Pancreas (tissue), 10 donors: Measurements from ENCODE around the gene CEACAM4. TPM values are rescaled to one million over a fixed set of nuclear protein-coding genes. Genes with fewer than 3 reads are reported as not detected.
A peak's percentile ranks its signal among the peaks of the same experiment; 100 is the strongest.

Experiments used
- ATAC-seq, 4 donors: fragments of 200-7000 bp; cut with Tn5 transposase; one replicate each; pipeline versions ENCODE4 v1.8.0 to v1.9.1; 2020; ENCODE audit warnings: mild to moderate bottlenecking in 4 of 4, moderate library complexity in 4 of 4
- DNase-seq, 6 donors: peaks; one replicate each; pipeline ENCODE4 v3.0.0-alpha.2; 2020
- FAIRE-seq: peaks from 2 replicates; lab custom pipeline; 2012; peaks lifted over from hg19 to GRCh38; lab: Jason Lieb, UNC
- H3K27ac ChIP-seq, 4 donors: fragments of 200-600 bp; sonication (generic); 1 replicate in 3 of 4; 2 replicates in 1 of 4; pipeline versions ENCODE4 v1.5.0 to v1.8.0; 2020
- H3K27me3 ChIP-seq, 4 donors: fragments of 200-600 bp; one replicate each; pipeline ENCODE4 v1.8.0; 2021
- H3K36me3 ChIP-seq, 3 donors: fragments of 200-600 bp; sonication (generic) in 1 of 3; one replicate each; pipeline versions ENCODE4 v1.5.0 to v1.8.0; 2020 to 2021
- H3K4me1 ChIP-seq, 3 donors: fragments of 200-600 bp; one replicate each; pipeline ENCODE4 v1.8.0; 2021
- H3K4me3 ChIP-seq, 4 donors: fragments of 200-600 bp; sonication (generic) in 2 of 4; one replicate each; pipeline versions ENCODE4 v1.5.0 to v1.8.0; 2020 to 2021
- H3K9me3 ChIP-seq, 4 donors: fragments of 200-600 bp; one replicate each; pipeline ENCODE4 v1.8.0; 2021
- WGBS, 2 donors: extraction: QIAGEN DNeasy Blood & Tissue Kit; methylation state at CpG; one replicate each; pipeline ENCODE4 v1.1.7; 2013; 5-methylcytosine and 5-hydroxymethylcytosine counted together
- intact Hi-C, 3 donors: fragments of 100-400 bp; cut with DNase I; formaldehyde crosslinking; loops; one replicate each; pipeline versions ENCODE4 v1.11.1 to v1.14.2; 2022
- polyA plus RNA-seq, 2 donors: library from polyadenylated mRNA; stranded (reverse); fragments of 200-250 nt; gene quantifications; one replicate each; pipeline ENCODE4 v1.2.3, GENCODE V29; 2013
- total RNA-seq, 6 donors: library from RNA; stranded (reverse); fragmentation: NEBNext Ultra II Directional in 4 of 6; extraction: Animal tissue kit (Norgen Biotek cat#: 25700) in 4 of 6; gene quantifications; one replicate each; pipeline versions ENCODE4 v1.2.1 to v1.2.4, GENCODE V29; 2021 to 2023
- TF ChIP-seq, protein P1 (sequence below), 4 donors: fragments of 200-600 bp; sonication (generic) in 3 of 4; IDR thresholded peaks; one replicate each; pipeline versions ENCODE4 v1.5.0 to v1.8.0; 2021; ENCODE audit warnings: antibody characterized with exemption in 4 of 4
- donor health status: healthy with polysubstance abuse.
- donor health status: DM: no; HTN: no; CAD: no; lungs with moderate emphysema.
- donor health status: DM: no; HTN: no; CAD: no.
- donor health status: control.
- donor health status: control.
- donor health status: Bipolar disorder and iron deficiency.
- donor health status: DM: yes; HTN: yes; CAD: no.
- donor health status: DM: no; HTN: no; CAD: no.
- donor health status: DM: no; HTN: no; CAD: no.
- donor health status: DM: yes; HTN: yes; CAD: no.

CEACAM4 gene
- total and polyA plus RNA-seq, 8 donors, result 0.30 to 1.1 (median 0.54) TPM

DNA sequence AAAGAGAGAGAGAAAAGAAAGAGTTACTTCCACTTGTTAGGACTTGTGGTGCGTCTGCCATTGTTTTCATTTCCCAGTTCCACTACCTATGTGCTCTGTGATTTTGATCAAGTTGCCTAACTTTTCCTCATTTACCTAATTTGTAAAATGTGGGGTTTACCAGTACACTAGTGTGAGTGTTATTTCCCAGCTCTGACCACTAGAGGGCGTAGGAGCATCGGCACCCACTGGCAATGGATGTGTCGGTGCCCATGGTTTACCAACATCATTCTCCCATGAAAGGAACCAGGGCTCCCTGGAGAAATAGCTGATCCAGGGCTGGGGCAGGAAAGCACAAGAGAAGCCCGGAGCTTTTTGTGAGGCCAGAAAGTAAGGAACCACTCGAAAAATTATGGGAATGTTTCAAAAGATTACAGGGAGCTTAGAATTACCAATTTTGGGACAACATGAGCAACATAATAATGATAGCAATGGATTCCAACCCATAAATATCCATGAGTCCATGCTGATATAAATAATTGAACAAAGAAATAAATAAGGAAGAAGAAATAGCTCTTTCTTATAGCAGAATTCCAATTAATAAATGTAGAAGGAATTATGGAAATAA, 15.1 kb upstream of the CEACAM4 start:
- ATAC-seq, result peak; percentile 77 to 98 (median 93)
- 1 to 3% methylated on average over 6 of the region's 6 CpGs for WGBS, 2 donors
- Histone ChIP-seq H3K9me3 (no peaks in the 10 kb centered on the region), H3K27ac (no peak overlapping the region), H3K4me3 (no peak overlapping the region), H3K4me1 (no peaks in the 10 kb centered on the region), H3K27me3 (no peaks in the 10 kb centered on the region), H3K36me3 (no peaks in the 10 kb centered on the region)
- TF ChIP-seq, protein P1, sequence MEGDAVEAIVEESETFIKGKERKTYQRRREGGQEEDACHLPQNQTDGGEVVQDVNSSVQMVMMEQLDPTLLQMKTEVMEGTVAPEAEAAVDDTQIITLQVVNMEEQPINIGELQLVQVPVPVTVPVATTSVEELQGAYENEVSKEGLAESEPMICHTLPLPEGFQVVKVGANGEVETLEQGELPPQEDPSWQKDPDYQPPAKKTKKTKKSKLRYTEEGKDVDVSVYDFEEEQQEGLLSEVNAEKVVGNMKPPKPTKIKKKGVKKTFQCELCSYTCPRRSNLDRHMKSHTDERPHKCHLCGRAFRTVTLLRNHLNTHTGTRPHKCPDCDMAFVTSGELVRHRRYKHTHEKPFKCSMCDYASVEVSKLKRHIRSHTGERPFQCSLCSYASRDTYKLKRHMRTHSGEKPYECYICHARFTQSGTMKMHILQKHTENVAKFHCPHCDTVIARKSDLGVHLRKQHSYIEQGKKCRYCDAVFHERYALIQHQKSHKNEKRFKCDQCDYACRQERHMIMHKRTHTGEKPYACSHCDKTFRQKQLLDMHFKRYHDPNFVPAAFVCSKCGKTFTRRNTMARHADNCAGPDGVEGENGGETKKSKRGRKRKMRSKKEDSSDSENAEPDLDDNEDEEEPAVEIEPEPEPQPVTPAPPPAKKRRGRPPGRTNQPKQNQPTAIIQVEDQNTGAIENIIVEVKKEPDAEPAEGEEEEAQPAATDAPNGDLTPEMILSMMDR (IDR thresholded peaks at IDR 0.05), result peak; percentile 76 to 85 (median 82)
- intact Hi-C loops, result loop anchor here in 1 of 3 donors (5.0 kb wide), 1 partner anchor 105 kb away; no protein-coding TSS in a partner anchor
- peak; percentile 41 to 75 (median 64) for DNase-seq
- FAIRE-seq, result peak; percentile 53

DNA sequence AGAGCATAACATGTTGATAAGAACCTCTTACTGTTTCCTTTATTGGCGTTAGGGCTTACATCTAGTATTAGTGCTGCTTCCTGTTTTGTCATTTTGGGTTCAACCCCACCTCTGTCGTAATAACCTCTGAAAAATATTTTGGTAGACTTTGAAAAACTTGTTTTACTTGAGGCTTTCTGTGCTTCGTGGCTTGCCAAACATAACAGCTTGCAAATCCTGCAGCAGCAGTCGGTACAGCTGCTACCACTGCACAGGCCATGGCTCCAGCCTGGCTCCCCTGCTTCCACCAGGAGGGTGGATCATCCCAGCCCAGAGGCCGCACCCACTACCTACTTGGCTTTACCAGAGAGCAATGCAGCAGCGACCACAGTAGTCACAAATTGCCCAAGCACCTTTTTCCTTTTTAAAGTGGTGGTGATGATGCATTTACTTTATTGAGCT, 11.8 kb upstream of the CEACAM4 start:
- no peaks in the 10 kb centered on the region for H3K27me3 ChIP-seq
- H3K9me3 ChIP-seq, result no peaks in the 10 kb centered on the region
- H3K27ac ChIP-seq, result no peak overlapping the region
- TF ChIP-seq, protein P1 (IDR thresholded peaks at IDR 0.05), result no peak
- no peak overlapping the region for H3K4me3 ChIP-seq
- intact Hi-C loops, result no loop called here
- H3K4me1 ChIP-seq, result no peaks in the 10 kb centered on the region
- FAIRE-seq (no peak), DNase-seq (no peak), ATAC-seq (no peak)
- no peaks in the 10 kb centered on the region for H3K36me3 ChIP-seq
- 32 to 47% methylated on average over 6 of the region's 6 CpGs for WGBS, 2 donors

DNA sequence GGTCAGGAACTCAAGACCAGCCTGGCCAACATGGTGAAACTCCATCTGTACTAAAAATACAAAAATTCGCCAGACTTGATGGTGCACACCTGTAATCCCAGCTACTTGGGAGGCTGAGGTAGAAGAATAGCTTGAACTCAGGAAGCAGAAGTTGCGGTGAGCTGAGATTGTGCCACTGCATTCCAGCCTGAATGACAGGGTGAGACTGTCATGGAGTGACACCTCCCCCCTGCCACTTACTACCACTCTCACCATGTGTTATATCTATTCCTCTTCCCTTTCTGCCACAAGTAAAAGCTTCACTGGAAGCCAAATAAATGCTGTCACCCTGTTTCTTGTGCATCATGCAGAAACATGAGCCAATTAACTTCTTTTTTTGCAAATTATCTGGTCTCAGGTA, 10.6 kb upstream of the CEACAM4 start:
- H3K9me3 ChIP-seq, result no peaks in the 10 kb centered on the region
- no peak for ATAC-seq
- H3K27me3 ChIP-seq, result no peaks in the 10 kb centered on the region
- intact Hi-C loops, result no loop called here
- 53 to 65% methylated on average over 2 of the region's 2 CpGs for WGBS, 2 donors
- DNase-seq, result no peak
- H3K4me3 ChIP-seq, result no peak overlapping the region
- no peaks in the 10 kb centered on the region for H3K4me1 ChIP-seq
- FAIRE-seq, result no peak
- H3K36me3 ChIP-seq, result no peaks in the 10 kb centered on the region
- TF ChIP-seq, protein P1 (IDR thresholded peaks at IDR 0.05), result no peak
- no peak overlapping the region for H3K27ac ChIP-seq

DNA sequence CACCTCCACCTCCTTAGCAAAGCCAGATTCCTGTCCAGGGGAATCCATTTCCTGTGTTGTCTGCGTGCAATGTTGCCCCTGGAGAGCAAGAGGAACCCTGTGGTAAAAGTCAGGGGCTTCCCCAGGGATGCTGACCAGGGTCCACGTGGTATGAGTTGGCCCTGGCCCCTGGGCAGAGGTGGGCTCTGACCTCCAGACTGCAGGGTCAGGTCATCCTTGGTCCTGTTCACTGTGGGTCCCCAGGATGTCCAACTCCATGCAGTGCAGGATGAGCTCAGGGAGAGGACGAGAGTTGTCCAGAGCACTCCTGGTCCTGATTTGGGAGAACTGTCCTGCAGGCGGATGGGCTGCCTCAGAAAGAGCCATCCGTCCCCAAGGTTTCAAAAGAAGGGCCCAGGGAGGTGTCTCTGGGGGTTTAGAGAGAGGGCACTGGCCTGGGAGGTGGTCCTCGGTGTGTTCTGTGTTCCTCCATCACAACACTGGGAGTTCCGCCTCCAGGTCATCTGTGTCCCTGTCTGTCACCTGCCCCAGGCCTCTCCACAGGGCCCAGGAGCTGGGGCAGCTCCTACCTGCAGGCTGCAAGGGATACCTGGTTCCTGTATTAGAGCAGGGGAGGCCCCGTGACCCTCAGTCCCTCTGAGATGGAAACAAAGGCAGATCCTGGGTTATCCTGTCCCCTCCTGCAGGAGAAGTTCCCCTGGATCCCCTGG, 1.2 kb upstream of the CEACAM4 start:
- no peak for ATAC-seq
- H3K4me1 ChIP-seq, result no peaks in the 10 kb centered on the region
- TF ChIP-seq, protein P1 (IDR thresholded peaks at IDR 0.05), result no peak
- 46 to 58% methylated on average over 8 of the region's 8 CpGs for WGBS, 2 donors
- H3K9me3 ChIP-seq, result no peaks in the 10 kb centered on the region
- no peak overlapping the region for H3K4me3 ChIP-seq
- no peaks in the 10 kb centered on the region for H3K36me3 ChIP-seq
- H3K27ac ChIP-seq, result no peak overlapping the region
- no peak for FAIRE-seq
- intact Hi-C loops, result no loop called here
- no peaks in the 10 kb centered on the region for H3K27me3 ChIP-seq
- DNase-seq, result no peak

DNA sequence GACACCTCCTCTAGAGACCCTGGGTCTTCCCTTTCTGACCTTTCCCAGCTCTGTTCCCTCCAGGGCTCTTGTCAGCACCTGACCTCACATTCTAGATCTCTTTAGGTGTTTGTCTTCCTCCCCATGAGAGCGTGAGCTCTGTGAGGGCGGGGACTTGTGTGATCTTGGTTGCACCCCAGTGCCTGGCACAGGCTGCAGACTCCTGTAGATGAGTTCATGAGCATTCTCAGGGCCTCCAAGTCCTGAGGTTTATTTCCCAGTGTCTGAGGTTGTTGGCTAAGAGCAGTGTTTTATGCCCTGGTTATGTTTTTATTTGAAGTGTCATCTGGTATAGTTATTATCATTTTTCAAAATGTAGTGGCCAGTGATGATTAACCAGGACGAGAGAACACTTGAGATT, 596 bp downstream of the CEACAM4 start:
- H3K27me3 ChIP-seq, result no peaks in the 10 kb centered on the region
- H3K9me3 ChIP-seq, result no peaks in the 10 kb centered on the region
- 23 to 26% methylated on average over 3 of the region's 3 CpGs for WGBS, 2 donors
- FAIRE-seq, result no peak
- peak in 1 of 4 donors; percentile 41 for ATAC-seq
- intact Hi-C loops, result no loop called here
- no peak for DNase-seq
- H3K27ac ChIP-seq, result no peak overlapping the region
- TF ChIP-seq, protein P1 (IDR thresholded peaks at IDR 0.05), result no peak
- no peaks in the 10 kb centered on the region for H3K4me1 ChIP-seq
- peak overlapping the region in 1 of 4 donors; percentile 24 for H3K4me3 ChIP-seq
- no peaks in the 10 kb centered on the region for H3K36me3 ChIP-seq
